Limb (tissue), 2 donors: ENCODE data around the gene YIPF5.

ENCODE experiments used
- DNase-seq, 2 donors: peaks; one replicate each; pipeline ENCODE4 v3.0.0-alpha.2; 2016; ENCODE audit errors: extremely low spot score in 2 of 2

The YIPF5 gene

DNA sequence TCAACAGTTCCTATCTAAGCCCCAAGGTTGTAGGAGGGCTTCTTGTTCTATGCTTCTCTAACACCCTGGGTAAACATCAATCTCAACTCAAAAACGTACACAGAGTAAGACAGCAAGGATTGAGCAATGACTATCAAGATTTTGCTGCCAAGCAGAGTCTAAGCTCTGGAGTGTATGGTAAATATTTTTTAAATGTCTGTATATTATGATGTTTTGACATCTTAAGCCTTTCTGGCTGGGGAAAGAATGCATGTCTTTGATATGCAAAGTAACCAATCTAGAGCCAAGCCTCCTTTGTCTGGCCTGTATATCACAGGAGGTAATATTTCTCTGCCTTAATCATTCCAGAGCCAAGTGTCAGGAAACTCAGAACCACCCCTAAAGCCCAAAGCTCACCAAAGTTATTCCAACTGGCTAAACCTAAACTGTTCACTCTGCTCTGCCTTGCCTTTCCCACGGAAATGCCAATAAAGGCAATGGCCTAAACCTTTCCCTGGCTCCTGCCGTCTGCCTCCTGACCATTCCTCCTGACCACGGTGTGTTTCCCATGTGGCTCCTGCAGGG is 45.2 kb downstream of the YIPF5 start:
- DNase-seq = no peak

DNA sequence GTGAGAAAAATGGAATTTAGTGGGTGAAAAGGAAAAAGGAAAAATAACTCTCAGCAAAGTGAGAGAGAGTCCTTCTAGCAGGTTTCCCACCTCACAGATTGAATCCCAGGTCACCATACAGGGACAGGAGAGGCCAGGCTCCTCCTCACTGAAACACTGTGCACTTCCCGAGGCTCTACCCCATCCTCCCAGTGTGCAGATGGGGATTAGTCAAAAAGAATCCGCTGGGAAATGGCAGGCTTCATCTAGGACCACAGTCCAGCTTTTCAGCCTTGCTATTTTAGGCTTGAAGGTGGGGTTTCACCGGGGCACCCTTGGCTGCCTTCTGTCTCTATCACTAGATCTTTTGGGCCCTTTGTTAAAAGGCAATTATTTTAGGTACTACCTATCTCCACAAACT is 47.8 kb downstream of the YIPF5 start:
- no peak for DNase-seq

DNA sequence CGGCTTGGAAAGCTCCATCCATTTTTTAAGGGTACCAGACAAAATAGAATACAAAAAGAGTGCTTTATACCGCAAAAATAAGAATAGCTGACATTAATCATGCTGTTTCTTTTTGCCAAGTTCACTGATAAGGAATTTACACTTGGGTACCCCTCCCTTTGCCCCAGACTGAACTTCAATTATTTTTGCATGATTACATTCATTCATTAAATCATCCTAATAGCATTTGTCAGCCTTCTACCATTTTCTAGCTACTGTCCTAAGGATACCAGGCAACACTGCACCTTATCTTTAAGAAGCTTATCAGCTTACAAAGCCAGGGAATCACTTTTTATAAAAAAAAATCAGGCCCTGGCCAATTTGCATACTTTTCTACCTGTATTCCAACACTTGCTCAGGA is 48.4 kb downstream of the YIPF5 start:
- no peak for DNase-seq

DNA sequence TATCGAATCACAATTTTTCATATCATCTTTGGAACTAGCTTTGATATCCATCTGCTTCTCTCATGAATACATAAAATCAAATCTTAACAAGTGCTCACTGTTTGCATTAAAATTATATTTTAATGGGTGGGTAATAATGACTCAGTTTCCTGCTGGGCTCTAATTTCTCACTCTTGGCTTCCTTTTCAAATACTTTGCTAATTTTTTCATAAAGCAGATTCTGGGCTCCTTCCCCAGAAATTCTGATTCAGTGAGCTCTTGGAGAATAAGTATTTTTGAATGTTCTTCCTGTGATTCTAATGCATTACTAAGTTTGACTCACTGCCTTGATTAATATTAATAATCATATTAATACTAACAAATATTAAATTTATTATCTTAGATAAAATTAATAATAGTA is 48.9 kb downstream of the YIPF5 start:
- no peak for DNase-seq

DNA sequence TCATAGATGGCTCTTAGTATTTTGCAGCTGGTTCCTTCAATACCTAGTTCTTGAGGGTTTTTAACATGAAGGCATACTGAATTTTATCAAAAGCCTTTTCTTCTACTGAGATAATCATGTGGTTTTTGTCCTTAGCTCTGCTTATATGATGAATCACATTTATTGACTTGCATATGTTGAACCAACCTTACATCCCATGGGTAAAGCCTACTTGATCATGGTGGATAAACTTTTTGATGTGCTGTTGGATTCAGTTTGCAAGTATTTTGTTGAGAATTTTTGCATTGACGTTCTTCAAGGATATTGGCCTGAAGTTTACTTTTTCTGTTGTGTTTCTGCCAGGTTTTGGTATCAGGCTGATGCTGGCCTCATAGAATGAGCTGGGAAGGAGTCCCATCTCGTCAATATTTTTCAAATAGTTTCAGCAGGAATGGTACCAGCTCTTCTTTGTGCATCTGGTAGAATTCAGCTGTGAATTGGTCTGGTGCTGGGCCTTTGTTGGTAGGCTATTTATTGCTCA is 49.7 kb downstream of the YIPF5 start:
- no peak for DNase-seq

DNA sequence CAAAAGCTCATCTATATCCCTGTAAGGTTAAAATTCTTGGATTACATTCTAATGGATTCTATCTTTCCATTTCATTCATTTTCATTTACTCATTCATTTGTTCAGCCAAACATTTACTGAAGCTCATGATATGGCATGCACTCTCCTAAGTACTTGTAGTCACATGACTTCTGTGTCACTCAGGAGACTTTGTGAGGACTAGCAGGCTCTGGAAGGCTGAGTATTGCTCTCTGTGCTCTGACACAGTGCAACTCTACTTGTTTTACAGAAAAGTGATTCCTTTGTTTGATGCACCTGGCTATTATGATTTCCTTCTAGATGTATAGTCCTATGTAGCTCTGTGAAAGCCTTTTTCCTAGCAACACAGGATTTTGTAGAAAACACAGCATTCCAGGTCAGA is 53.0 kb downstream of the YIPF5 start:
- no peak for DNase-seq

DNA sequence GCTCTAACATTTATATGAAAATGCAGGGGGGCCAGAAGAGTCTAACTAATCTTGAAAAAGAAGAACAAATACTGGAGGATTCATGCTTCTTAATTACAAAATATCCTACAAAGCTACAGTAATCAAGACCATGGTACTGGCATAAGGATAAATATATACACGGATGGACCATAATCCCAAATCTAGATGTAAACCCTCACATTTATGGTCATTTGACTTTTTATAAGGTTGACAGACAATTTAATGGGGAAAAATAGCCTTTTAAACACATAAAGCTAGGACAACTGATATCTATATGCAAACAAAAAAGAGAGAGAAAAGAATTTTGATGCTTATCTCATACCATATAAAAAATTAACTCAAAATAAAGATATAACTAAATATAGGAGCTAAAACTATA is 55.9 kb downstream of the YIPF5 start:
- DNase-seq = no peak
